ENCODE data around the gene AKAP1. TPM values are rescaled to one million over a fixed set of nuclear protein-coding genes. Genes with fewer than 3 reads are reported as not detected.

AKAP1 gene
- total RNA-seq, 1 donor = 14.5 TPM

- TF ChIP-seq CTCF (IDR thresholded peaks at IDR 0.05; ENCODE audit: extremely low read depth, low read depth, low read length) = no peak
- no peaks in the 10 kb centered on the region for H4K20me1 ChIP-seq (ENCODE audit: insufficient read depth, low read length)
- H3K4me3 ChIP-seq (ENCODE audit: insufficient read depth, low read length) = no peak overlapping the region
- H3K9me3 ChIP-seq (ENCODE audit: low read depth, low read length) = no peaks in the 10 kb centered on the region
- H3K36me3 ChIP-seq (ENCODE audit: insufficient read depth, low read length) = no peaks in the 10 kb centered on the region
- no peak overlapping the region for H2AFZ ChIP-seq (ENCODE audit: low read length)
- no peak for DNase-seq (ENCODE audit: insufficient read length, low spot score, missing footprints)
- no peaks in the 10 kb centered on the region for H3K27me3 ChIP-seq (ENCODE audit: insufficient read depth, low read length)
- H3K27ac ChIP-seq (ENCODE audit: low read depth, low read length) = no peak overlapping the region
- no peaks in the 10 kb centered on the region for H3K79me2 ChIP-seq (ENCODE audit: insufficient read depth, low read length)
- no peaks in the 10 kb centered on the region for H3K4me1 ChIP-seq (ENCODE audit: insufficient read depth, low read length)
- H3K4me2 ChIP-seq (ENCODE audit: insufficient read depth, low read length) = no peak overlapping the region
Measured at GRCh38 chr17:57166803-57167202, 81.8 kb downstream of the AKAP1 start.

- Histone ChIP-seq H2AFZ (ENCODE audit: low read length) (no peak overlapping the region), H3K4me2 (ENCODE audit: insufficient read depth, low read length) (no peak overlapping the region), H3K27ac (ENCODE audit: low read depth, low read length) (no peak overlapping the region), H3K9me3 (ENCODE audit: low read depth, low read length) (no peaks in the 10 kb centered on the region), H3K27me3 (ENCODE audit: insufficient read depth, low read length) (no peaks in the 10 kb centered on the region), H3K4me3 (ENCODE audit: insufficient read depth, low read length) (no peak overlapping the region), H4K20me1 (ENCODE audit: insufficient read depth, low read length) (no peaks in the 10 kb centered on the region), H3K79me2 (ENCODE audit: insufficient read depth, low read length) (no peaks in the 10 kb centered on the region), H3K4me1 (ENCODE audit: insufficient read depth, low read length) (no peaks in the 10 kb centered on the region), H3K36me3 (ENCODE audit: insufficient read depth, low read length) (no peaks in the 10 kb centered on the region)
- TF ChIP-seq CTCF (IDR thresholded peaks at IDR 0.05; ENCODE audit: extremely low read depth, low read depth, low read length) = no peak
- no peak for DNase-seq (ENCODE audit: insufficient read length, low spot score, missing footprints)
Measured at GRCh38 chr17:57168695-57169094, 83.6 kb downstream of the AKAP1 start.

GRCh38 chr17:57170866-57171265 lies 85.8 kb downstream of the AKAP1 start:
- no peaks in the 10 kb centered on the region for H3K27me3 ChIP-seq (ENCODE audit: insufficient read depth, low read length)
- H2AFZ ChIP-seq (ENCODE audit: low read length) = no peak overlapping the region
- H3K4me1 ChIP-seq (ENCODE audit: insufficient read depth, low read length) = no peaks in the 10 kb centered on the region
- no peak overlapping the region for H3K4me3 ChIP-seq (ENCODE audit: insufficient read depth, low read length)
- H4K20me1 ChIP-seq (ENCODE audit: insufficient read depth, low read length) = no peaks in the 10 kb centered on the region
- no peak for TF ChIP-seq CTCF (IDR thresholded peaks at IDR 0.05; ENCODE audit: extremely low read depth, low read depth, low read length)
- H3K9me3 ChIP-seq (ENCODE audit: low read depth, low read length) = no peaks in the 10 kb centered on the region
- no peak overlapping the region for H3K27ac ChIP-seq (ENCODE audit: low read depth, low read length)
- no peaks in the 10 kb centered on the region for H3K79me2 ChIP-seq (ENCODE audit: insufficient read depth, low read length)
- H3K4me2 ChIP-seq (ENCODE audit: insufficient read depth, low read length) = no peak overlapping the region
- no peak for DNase-seq (ENCODE audit: insufficient read length, low spot score, missing footprints)
- H3K36me3 ChIP-seq (ENCODE audit: insufficient read depth, low read length) = no peaks in the 10 kb centered on the region

Other genes starting within 250 kb of the AKAP1 start
- 46.9 and 49.9 TPM in 2 replicates for gene TRIM25, start 171.2 kb upstream of the AKAP1 start, total RNA-seq
- 11.2 and 11.9 TPM in 2 replicates for gene COIL, start 124.2 kb upstream of the AKAP1 start, total RNA-seq
- 73.8 and 79.9 TPM in 2 replicates for gene SCPEP1, start 107.1 kb upstream of the AKAP1 start, total RNA-seq
- gene MSI2, start 171.3 kb downstream of the AKAP1 start, total RNA-seq = 17.4 and 23.2 TPM in 2 replicates

All from osteoblast (primary cell).